Mucosa of rectum (tissue), 2 donors: Measurements from ENCODE around the gene CES2.
A peak's percentile ranks its signal among the peaks of the same experiment; 100 is the strongest.

Experiments
- H3K27ac ChIP-seq, 2 donors: one replicate each; pipeline ENCODE4 v1.7.0; 2013; ENCODE audit warnings: inconsistent platforms in 2 of 2, low read depth in 2 of 2, low read length in 2 of 2
- H3K27me3 ChIP-seq, 2 donors: one replicate each; pipeline ENCODE4 v1.7.0; 2013; ENCODE audit warnings: low read length in 2 of 2; ENCODE audit not compliant: control insufficient read depth in 2 of 2, insufficient read depth in 2 of 2
- H3K36me3 ChIP-seq, 2 donors: one replicate each; pipeline ENCODE4 v1.7.0; 2013; ENCODE audit warnings: low read length in 2 of 2; ENCODE audit not compliant: control insufficient read depth in 2 of 2, insufficient read depth in 2 of 2
- H3K4me1 ChIP-seq, 2 donors: one replicate each; pipeline ENCODE4 v1.7.0; 2013; ENCODE audit warnings: low read length in 2 of 2, mild to moderate bottlenecking in 1 of 2; ENCODE audit not compliant: control insufficient read depth in 2 of 2, insufficient read depth in 2 of 2
- H3K4me3 ChIP-seq, 2 donors: one replicate each; pipeline ENCODE4 v1.7.0; 2013; ENCODE audit warnings: low read length in 2 of 2
- H3K9ac ChIP-seq, 2 donors: one replicate each; pipeline ENCODE4 v1.7.0; 2013; ENCODE audit warnings: low read length in 2 of 2, low read depth in 1 of 2, mild to moderate bottlenecking in 1 of 2
- H3K9me3 ChIP-seq, 2 donors: one replicate each; pipeline ENCODE4 v1.7.0; 2013; ENCODE audit warnings: low read length in 2 of 2; ENCODE audit not compliant: control insufficient read depth in 2 of 2
- donor health status: healthy.
- donor health status: Normal muscosa, but diverticular disease.

Gene CES2, protein sequence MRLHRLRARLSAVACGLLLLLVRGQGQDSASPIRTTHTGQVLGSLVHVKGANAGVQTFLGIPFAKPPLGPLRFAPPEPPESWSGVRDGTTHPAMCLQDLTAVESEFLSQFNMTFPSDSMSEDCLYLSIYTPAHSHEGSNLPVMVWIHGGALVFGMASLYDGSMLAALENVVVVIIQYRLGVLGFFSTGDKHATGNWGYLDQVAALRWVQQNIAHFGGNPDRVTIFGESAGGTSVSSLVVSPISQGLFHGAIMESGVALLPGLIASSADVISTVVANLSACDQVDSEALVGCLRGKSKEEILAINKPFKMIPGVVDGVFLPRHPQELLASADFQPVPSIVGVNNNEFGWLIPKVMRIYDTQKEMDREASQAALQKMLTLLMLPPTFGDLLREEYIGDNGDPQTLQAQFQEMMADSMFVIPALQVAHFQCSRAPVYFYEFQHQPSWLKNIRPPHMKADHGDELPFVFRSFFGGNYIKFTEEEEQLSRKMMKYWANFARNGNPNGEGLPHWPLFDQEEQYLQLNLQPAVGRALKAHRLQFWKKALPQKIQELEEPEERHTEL

DNA sequence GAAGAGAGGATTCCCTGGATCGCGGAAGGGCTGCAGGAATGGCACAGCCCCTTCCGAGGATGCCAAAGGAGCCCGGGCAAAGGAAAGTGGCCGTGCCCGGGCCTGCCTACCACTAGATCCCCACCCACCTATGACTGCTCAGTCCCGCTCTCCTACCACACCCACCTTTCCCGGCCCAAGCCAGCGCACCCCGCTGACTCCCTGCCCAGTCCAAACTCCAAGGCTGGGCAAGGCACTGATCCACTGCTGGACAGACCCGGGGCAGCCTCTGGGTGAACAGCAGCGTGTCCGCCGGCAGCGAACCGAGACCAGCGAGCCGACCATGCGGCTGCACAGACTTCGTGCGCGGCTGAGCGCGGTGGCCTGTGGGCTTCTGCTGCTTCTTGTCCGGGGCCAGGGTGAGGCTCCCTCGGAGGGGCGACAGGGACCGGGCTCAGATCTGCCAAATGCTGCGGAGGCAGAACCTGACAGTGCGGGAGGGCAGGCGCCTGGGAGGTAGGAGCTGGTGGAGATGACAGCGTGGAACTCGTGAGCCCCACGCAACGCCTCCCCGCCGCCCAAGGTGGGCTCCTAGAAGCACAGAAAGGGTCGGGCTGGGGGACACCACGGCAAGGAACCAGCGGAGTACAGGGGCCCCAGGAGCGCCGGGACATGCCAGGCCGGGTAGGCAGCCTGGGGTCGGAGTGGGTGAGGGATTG lies at the start of gene CES2:
Gene CES2, plus strand, starts transcription at position 203 of the 698 bp plus-strand sequence. Its CDS starts 120 bp downstream, at position 323.
- H3K27ac ChIP-seq: peak within 1 kb of the TSS; percentile 95
- H3K4me1 ChIP-seq: peaks cover 39 to 47% of the 10 kb centered on the region in 2 donors
- H3K36me3 ChIP-seq: peaks cover 34 to 44% of the 10 kb centered on the region in 2 donors
- no peaks in the 10 kb centered on the region for H3K9me3 ChIP-seq
- peak within 1 kb of the TSS; percentile 85 to 98 for H3K4me3 ChIP-seq
- H3K9ac ChIP-seq: peak within 1 kb of the TSS; percentile 98 to 100
- no peaks in the 10 kb centered on the region for H3K27me3 ChIP-seq

DNA sequence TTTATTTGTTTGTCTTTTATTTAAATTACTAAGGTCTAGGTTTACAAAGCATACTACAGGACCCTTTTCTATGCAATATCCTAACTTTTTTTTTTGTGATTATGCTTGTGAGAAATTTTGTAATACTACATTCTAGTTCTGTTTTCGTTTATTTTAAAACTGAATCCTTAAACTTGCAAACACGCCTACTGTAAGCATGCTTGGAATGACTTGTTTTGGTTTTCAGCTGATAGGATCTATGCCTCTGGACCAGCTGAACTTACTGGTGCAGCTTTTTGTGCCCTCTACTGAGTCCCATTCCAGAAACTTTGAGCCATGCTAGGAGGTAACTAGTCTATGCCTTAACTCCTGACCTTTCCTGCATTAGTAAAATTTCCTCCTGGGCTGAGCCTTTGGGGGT lies 49.0 kb upstream of the CES2 start:
- Histone ChIP-seq H3K27ac (no peak overlapping the region), H3K9me3 (no peaks in the 10 kb centered on the region), H3K36me3 (peaks cover 23 to 27% of the 10 kb centered on the region in 2 donors), H3K27me3 (no peaks in the 10 kb centered on the region), H3K4me3 (no peak overlapping the region), H3K4me1 (peaks cover 0 to 3% of the 10 kb centered on the region in 2 donors), H3K9ac (no peak overlapping the region)

DNA sequence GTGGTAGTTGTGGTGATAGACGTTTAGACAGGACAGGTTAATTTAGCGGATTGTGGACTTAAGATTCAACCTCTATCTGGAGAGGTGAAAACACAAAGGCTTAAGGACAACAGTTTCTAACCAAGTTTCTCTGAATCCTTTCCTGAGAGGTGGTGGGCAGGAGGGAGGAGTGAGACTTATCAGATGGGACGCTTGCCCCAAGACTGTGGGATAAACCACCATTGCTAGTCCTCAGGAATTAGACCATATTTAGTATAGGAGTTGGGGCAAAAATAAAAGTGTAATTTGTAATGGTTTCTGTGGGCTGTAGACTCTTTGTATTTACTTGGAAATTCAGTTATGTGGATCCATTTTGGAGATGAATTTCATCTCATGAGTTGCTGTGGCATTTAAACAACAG lies 48.4 kb upstream of the CES2 start:
- Histone ChIP-seq H3K27me3 (no peaks in the 10 kb centered on the region), H3K4me3 (no peak overlapping the region), H3K27ac (no peak overlapping the region), H3K9me3 (no peaks in the 10 kb centered on the region), H3K9ac (no peak overlapping the region), H3K4me1 (no peaks in the 10 kb centered on the region), H3K36me3 (peaks cover 23 to 27% of the 10 kb centered on the region in 2 donors)

DNA sequence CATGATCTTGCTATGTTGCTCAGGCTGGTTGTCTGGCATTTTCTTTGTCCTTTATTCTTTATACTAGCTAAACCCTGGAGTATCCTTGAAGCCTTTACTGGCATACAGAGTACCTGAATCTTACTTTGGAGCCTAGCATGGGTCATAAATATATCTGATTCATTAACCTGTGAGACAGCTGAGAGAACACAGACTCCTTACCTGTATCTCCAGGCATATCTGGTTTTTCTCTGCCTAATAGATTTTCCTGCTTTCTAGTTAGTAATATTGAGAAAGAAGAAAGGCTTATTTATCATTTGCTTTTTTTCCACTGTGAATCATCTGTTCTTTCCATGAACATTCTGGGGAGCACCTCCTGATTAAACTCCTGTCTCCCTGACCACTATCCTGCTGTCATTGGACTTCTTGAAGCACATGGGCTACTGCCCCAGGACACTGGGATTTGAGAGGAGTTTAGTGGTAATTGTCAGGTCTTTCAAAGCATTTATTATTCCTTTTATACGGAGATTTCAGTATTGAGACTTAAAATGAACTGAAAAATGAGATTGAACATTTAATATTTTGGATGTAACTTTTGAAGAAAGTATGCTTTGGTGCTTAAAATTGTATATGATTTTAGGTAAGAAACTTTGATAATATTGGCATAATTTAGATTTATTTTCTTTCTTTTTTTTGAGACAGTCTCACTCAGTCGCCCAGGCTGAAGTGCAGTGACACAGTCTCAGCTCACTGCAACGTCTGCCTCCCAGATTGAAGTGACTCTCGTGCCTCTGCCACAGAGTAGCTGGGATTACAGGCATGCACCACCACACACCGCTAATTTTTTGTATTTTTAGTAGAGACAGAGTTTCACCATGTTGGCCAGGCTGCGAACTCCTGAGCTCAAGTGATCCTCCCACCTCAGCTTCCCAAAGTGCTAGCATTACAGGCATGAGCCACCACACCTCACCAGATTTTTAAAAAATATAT lies 46.4 kb upstream of the CES2 start:
- Histone ChIP-seq H3K27me3 (no peaks in the 10 kb centered on the region), H3K4me3 (no peak overlapping the region), H3K9me3 (no peaks in the 10 kb centered on the region), H3K4me1 (no peaks in the 10 kb centered on the region), H3K36me3 (peaks cover 23 to 27% of the 10 kb centered on the region in 2 donors), H3K27ac (no peak overlapping the region), H3K9ac (no peak overlapping the region)

DNA sequence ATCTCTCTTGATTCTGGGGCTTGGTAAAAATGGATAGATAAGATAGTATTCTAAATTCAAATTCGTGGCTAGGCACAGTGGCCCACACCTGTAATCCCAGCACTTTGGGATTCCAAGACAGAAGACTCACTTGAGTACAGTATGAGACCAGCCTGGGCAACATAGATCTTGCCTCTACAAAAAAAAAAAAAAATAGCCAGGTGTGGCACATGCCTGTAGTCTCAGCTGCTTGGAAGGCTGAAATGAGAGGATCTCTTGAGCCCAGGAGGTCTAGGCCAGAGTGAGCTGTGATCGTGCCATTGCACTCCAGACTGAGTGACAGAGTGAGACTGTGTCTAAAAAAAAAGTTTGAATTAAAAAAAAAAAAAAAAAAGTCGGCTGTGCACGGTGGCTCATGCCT lies 45.7 kb upstream of the CES2 start:
- H3K4me1 ChIP-seq: no peaks in the 10 kb centered on the region
- no peak overlapping the region for H3K9ac ChIP-seq
- H3K9me3 ChIP-seq: no peaks in the 10 kb centered on the region
- no peak overlapping the region for H3K4me3 ChIP-seq
- no peak overlapping the region for H3K27ac ChIP-seq
- no peaks in the 10 kb centered on the region for H3K27me3 ChIP-seq
- H3K36me3 ChIP-seq: peaks cover 21 to 23% of the 10 kb centered on the region in 2 donors

DNA sequence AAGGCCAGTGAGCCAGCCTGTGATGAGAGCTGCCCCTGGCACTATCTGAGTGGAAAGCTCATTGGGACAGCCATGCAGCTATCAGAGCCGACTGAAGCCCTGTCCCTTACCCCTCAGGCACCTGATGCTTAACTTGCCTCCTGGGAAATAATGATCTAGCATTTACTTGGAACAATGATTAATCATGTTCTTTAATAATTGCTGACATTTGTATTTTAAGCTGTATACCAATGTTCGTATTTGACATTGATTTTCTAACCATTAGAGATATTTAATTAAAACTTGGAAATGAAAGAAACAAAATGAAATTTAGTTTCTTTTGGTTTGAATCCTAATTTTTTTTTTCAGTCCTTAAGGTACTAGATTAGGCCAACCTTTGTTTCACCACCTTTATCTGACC lies 44.5 kb upstream of the CES2 start:
- Histone ChIP-seq H3K4me3 (no peak overlapping the region), H3K27me3 (no peaks in the 10 kb centered on the region), H3K9ac (no peak overlapping the region), H3K27ac (no peak overlapping the region), H3K4me1 (peaks cover 6% of the 10 kb centered on the region in 2 donors), H3K9me3 (no peaks in the 10 kb centered on the region), H3K36me3 (peaks cover 10 to 11% of the 10 kb centered on the region in 2 donors)

DNA sequence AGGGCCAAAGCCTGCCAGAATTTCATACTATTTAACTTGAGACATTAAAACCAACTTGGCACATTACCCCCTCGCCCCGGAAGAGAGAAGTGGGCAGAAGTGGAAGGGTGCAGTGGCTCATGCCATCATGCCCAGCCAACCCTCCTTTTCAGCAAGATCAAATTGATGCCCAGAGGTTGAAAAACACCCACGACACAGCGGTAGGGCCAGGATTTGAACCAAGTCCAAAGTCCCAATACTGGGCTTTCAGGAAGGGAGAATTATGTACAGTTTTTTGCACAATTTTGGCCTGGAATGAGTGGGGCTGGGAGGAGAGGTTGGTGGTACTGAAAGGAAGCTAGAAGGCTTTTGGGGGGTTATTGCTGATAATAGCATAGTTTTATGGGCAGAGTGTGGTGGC lies 44.0 kb upstream of the CES2 start:
- H3K9me3 ChIP-seq: no peaks in the 10 kb centered on the region
- no peak overlapping the region for H3K27ac ChIP-seq
- no peak overlapping the region for H3K9ac ChIP-seq
- H3K4me1 ChIP-seq: peaks cover 12% of the 10 kb centered on the region in 2 donors
- H3K4me3 ChIP-seq: no peak overlapping the region
- H3K36me3 ChIP-seq: peaks cover 7% of the 10 kb centered on the region in 2 donors
- H3K27me3 ChIP-seq: no peaks in the 10 kb centered on the region

DNA sequence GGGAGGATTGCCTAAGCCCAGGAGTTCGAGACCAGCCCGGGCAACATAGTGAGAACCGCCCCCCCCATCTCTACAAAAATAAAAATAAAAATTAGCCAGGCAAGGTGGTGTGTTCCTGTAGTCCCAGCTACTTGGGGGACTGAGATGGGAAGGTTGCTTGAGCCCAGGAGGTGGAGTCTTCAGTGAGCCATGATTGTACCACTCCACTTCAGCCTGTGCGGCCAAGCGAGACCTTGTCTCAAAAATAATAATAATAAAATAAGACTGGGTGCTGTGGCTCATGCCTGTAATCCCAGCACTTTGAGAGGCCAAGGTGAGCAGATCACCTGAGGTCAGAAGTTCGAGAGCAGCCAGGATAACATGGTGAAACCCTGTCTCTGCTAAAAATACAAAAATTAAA lies 43.5 kb upstream of the CES2 start:
- H3K4me1 ChIP-seq: peaks cover 13 to 14% of the 10 kb centered on the region in 2 donors
- no peak overlapping the region for H3K4me3 ChIP-seq
- H3K36me3 ChIP-seq: peaks cover 3% of the 10 kb centered on the region in 2 donors
- H3K27me3 ChIP-seq: no peaks in the 10 kb centered on the region
- H3K9ac ChIP-seq: no peak overlapping the region
- H3K9me3 ChIP-seq: no peaks in the 10 kb centered on the region
- H3K27ac ChIP-seq: no peak overlapping the region

DNA sequence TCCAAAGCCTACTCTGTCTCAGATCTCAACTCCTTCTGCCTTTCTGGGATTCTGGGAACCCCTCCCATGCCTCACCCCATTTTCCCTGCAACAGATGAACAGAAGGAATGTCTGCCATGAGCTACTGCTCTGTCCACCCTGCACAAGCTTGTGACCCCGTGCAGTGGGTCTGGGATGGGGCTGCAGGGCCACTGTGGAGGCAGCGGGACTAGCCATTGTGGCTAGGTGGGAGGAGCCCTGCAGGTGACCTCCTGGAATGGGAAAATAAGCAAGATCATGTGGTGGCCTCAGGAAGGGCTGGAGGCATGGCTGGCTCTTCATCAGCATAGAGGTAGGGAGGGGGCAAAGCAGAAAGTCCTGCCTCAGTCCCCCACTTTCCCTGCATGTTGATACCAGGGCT lies 41.3 kb upstream of the CES2 start:
- no peaks in the 10 kb centered on the region for H3K36me3 ChIP-seq
- H3K9me3 ChIP-seq: no peaks in the 10 kb centered on the region
- H3K4me1 ChIP-seq: peaks cover 18 to 20% of the 10 kb centered on the region in 2 donors

More for the DNA sequence above, 41.3 kb upstream of the CES2 start:
- Histone ChIP-seq H3K27me3 (no peaks in the 10 kb centered on the region), H3K27ac (no peak overlapping the region), H3K9ac (no peak overlapping the region), H3K4me3 (no peak overlapping the region)
